HG02571 (cell line): ENCODE results near the gene ACTN2.

Experiments used
- ATAC-seq: cut with Tn5 transposase; IDR thresholded peaks from one replicate; pipeline ENCODE4 v1.9.1; 2021; ENCODE audit warnings: mild to moderate bottlenecking, moderate library complexity; ENCODE audit not compliant: unreplicated experiment

ACTN2 gene

GRCh38 chr1:236812334-236813030, 126.2 kb downstream of the ACTN2 start:
- no peak for ATAC-seq
